ENCODE results near the gene TRAIP. TPM values are rescaled to one million over a fixed set of nuclear protein-coding genes. Genes with fewer than 3 reads are reported as not detected.

Gene TRAIP
- total RNA-seq, 4 donors from 2014 or later: 1.5 to 12.2 (median 2.8) TPM

DNA sequence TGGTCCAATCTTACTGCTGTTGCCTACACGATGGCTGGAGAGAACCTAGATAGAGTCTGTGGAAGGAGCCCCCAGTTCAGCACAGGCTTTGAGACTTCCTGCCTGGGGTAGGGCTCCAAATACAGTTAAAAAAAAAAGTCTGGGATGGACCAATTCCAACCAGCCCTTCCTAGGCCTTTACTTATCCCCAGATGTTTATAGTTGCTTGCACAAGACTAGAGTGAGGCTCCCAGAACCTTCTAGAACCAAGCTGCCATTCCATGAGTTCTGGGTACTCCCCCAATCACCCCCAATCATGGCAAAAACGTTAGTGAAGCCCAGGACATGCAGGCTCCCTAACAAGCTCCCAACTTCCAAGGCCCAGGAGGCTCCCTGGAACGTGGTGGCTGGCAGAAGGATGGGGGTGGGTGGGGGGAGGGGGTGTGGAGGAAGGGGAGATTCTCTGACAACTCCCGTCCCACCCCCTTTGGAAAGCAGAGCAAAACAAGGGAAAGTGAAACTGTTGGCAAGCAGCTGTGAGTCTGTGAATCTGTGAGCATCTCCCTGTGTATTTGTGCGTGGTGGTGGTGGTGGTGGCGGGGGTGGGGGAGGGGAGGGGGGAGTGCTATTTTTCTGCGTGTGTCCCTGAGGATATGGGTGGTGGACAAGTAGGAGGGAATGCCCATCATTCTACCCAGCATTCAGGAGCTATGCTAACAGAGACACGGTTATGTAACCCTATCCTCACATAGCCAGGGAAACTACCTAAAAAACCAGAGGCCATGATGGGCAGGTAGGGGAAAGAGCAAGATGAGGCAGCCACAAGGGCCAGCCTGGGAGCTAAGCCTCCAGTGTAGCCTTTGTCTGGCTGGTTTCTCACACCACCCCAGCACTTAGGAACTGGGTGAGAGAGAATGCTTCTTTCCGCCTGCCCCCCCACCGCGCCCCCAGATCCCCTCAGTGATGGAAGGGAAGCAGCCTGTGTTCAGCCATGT lies 45.3 kb upstream of the TRAIP start:
- Histone ChIP-seq H3K36me3 (no peaks in the 10 kb centered on the region), H3K4me1 (peaks cover 0 to 24% (median 9%) of the 10 kb centered on the region in 4 donors), H3K27ac (peak overlapping the region in 1 of 4 donors; percentile 65), H3K27me3 (no peaks in the 10 kb centered on the region), H3K4me3 (no peak overlapping the region), H3K9me3 (no peaks in the 10 kb centered on the region)
- no peak for DNase-seq (ENCODE audit: low spot score in 2 of 2)
- TF ChIP-seq, protein P1, sequence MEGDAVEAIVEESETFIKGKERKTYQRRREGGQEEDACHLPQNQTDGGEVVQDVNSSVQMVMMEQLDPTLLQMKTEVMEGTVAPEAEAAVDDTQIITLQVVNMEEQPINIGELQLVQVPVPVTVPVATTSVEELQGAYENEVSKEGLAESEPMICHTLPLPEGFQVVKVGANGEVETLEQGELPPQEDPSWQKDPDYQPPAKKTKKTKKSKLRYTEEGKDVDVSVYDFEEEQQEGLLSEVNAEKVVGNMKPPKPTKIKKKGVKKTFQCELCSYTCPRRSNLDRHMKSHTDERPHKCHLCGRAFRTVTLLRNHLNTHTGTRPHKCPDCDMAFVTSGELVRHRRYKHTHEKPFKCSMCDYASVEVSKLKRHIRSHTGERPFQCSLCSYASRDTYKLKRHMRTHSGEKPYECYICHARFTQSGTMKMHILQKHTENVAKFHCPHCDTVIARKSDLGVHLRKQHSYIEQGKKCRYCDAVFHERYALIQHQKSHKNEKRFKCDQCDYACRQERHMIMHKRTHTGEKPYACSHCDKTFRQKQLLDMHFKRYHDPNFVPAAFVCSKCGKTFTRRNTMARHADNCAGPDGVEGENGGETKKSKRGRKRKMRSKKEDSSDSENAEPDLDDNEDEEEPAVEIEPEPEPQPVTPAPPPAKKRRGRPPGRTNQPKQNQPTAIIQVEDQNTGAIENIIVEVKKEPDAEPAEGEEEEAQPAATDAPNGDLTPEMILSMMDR (IDR thresholded peaks at IDR 0.05): no peak
- TF ChIP-seq POLR2A (IDR thresholded peaks at IDR 0.05) (no peak), EP300 (IDR thresholded peaks at IDR 0.05) (no peak)
- 29 to 52% methylated on average over 8 to 10 of the region's 11 CpGs for WGBS, 2 donors

DNA sequence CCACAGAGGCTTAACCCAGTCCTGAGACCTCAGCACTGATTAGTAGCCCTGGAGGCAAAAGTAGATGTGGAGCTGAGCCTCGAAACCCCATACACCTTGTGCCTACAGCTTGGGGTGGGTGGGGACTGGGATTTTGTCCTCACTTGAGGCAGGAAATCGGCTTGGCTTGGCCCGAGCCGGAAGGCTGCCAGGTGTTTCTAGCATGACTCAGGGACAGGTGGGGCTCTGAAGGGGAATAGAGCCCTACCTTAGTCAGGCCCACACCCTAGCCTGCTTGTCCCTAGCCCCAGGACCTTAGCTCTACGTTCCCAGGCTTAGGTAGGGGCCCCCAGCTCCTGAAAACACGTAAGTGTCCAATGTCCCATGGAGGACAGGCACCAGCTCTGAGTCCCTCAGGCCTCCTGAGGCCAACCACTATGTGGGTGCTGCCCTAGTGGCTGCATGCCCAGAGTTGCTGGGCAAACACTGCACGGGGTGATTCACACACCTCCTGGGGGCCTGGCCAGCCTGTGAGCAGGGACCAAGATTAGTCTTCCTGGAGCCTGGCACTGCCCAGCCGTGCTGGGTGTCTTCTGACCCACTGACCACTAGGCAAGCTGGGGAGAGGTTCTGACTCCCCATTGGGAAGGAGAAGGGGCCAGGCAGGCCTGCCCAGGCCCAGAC lies 44.3 kb upstream of the TRAIP start:
- DNase-seq (ENCODE audit: low spot score in 2 of 2): no peak
- H3K9me3 ChIP-seq: no peaks in the 10 kb centered on the region
- H3K4me1 ChIP-seq: peaks cover 0 to 14% (median 1%) of the 10 kb centered on the region in 4 donors
- peak overlapping the region in 1 of 4 donors; percentile 65 for H3K27ac ChIP-seq
- 68 to 72% methylated on average over 6 of the region's 8 CpGs for WGBS, 2 donors
- H3K4me3 ChIP-seq: no peak overlapping the region
- TF ChIP-seq POLR2A (IDR thresholded peaks at IDR 0.05): no peak
- TF ChIP-seq, protein P1 (IDR thresholded peaks at IDR 0.05): no peak
- no peak for TF ChIP-seq EP300 (IDR thresholded peaks at IDR 0.05)
- no peaks in the 10 kb centered on the region for H3K36me3 ChIP-seq
- H3K27me3 ChIP-seq: no peaks in the 10 kb centered on the region

DNA sequence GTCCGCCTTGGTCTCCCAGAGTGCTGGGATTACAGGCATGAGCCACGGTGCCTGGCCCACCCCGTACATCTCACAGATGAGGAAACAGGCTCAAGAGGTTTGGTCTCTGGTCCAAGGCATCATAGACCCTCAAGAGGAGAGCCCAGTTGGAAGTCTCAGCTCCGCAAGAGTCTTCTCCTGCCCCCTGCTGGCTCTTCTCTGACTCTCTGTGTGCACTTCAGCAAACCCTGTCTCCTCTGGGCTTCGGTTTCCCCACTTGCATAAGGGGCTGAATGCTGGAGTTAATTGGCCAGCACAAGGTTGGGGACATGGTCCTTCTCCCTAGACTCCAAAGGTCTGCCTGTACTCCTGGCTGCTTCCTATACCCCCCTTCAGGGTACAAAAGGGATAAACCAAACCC lies 43.5 kb upstream of the TRAIP start:
- Histone ChIP-seq H3K27me3 (no peaks in the 10 kb centered on the region), H3K9me3 (no peaks in the 10 kb centered on the region), H3K4me3 (no peak overlapping the region), H3K4me1 (peaks cover 0 to 12% (median 0%) of the 10 kb centered on the region in 4 donors), H3K27ac (peak overlapping the region in 1 of 4 donors; percentile 45), H3K36me3 (peaks cover 0 to 4% (median 0%) of the 10 kb centered on the region in 3 donors)
- no peak for DNase-seq (ENCODE audit: low spot score in 2 of 2)
- WGBS, 2 donors: 59 to 70% methylated on average over 4 to 5 of the region's 5 CpGs
- TF ChIP-seq EP300 (IDR thresholded peaks at IDR 0.05) (no peak), POLR2A (IDR thresholded peaks at IDR 0.05) (no peak)
- TF ChIP-seq, protein P1 (IDR thresholded peaks at IDR 0.05): no peak

DNA sequence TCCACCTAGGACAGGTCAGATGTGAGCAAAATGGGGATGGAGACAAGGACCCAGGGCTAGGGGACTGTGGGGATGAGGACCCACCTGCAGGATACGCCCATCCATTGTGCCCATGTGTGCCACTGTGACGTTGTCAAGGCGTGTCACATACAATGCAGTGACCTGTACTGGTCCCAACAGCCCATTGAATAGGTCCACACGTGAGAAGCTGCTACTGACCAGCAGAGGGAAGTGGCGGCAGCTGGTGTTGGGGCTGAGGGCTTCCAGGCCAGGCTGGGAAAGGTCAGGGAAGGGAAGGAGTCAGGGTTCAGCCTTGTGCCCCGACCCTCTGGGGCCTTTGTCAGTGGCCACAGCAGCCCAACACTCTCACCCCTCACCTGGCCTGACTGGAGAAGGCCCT lies 42.6 kb upstream of the TRAIP start:
- no peak for DNase-seq (ENCODE audit: low spot score in 2 of 2)
- WGBS, 2 donors: 65 to 77% methylated on average over 6 of the region's 6 CpGs
- Histone ChIP-seq H3K27ac (no peak overlapping the region), H3K27me3 (no peaks in the 10 kb centered on the region), H3K4me3 (no peak overlapping the region), H3K4me1 (peaks cover 0 to 9% (median 0%) of the 10 kb centered on the region in 4 donors), H3K9me3 (no peaks in the 10 kb centered on the region), H3K36me3 (peaks cover 0 to 5% (median 0%) of the 10 kb centered on the region in 3 donors)
- TF ChIP-seq EP300 (IDR thresholded peaks at IDR 0.05): no peak
- TF ChIP-seq, protein P1 (IDR thresholded peaks at IDR 0.05): no peak
- no peak for TF ChIP-seq POLR2A (IDR thresholded peaks at IDR 0.05)

Data from tibial nerve (tissue), 4 donors.